H9 (cell line): Measurements from ENCODE around the gene PPP2R2B. TPM values are rescaled to one million over a fixed set of nuclear protein-coding genes. Genes with fewer than 3 reads are reported as not detected.

Experiments
- DNase-seq: peaks from one replicate; pipeline ENCODE4 v3.0.0-alpha.2; 2017
- H2AFZ ChIP-seq: one replicate; pipeline ENCODE4 v1.6.1; 2013; ENCODE audit warnings: mild to moderate bottlenecking, low read length, control low read depth, moderate library complexity
- H2AK5ac ChIP-seq: 2 replicates; pipeline ENCODE4 v1.6.1; 2013; ENCODE audit warnings: low read length, control low read depth, mixed read lengths; ENCODE audit not compliant: insufficient read length
- H2BK120ac ChIP-seq: one replicate; pipeline ENCODE4 v1.6.1; 2013; ENCODE audit warnings: low read depth, mild to moderate bottlenecking, low read length, control low read depth, inconsistent platforms; ENCODE audit not compliant: poor library complexity, severe bottlenecking
- H2BK12ac ChIP-seq: 2 replicates; pipeline ENCODE4 v1.6.1; 2013; ENCODE audit warnings: low read length, control low read depth, mixed read lengths, low read depth; ENCODE audit not compliant: insufficient read length
- H2BK15ac ChIP-seq: 2 replicates; pipeline ENCODE4 v1.6.1; 2013; ENCODE audit warnings: low read depth, low read length, control low read depth
- H2BK20ac ChIP-seq: one replicate; pipeline ENCODE4 v1.6.1; 2013; ENCODE audit warnings: low read depth, mild to moderate bottlenecking, low read length, control low read depth, inconsistent platforms; ENCODE audit not compliant: poor library complexity, severe bottlenecking
- H2BK5ac ChIP-seq: 2 replicates; pipeline ENCODE4 v1.6.1; 2013; ENCODE audit warnings: low read length, control low read depth, mixed read lengths; ENCODE audit not compliant: insufficient read length
- H3K14ac ChIP-seq: 2 replicates; pipeline ENCODE4 v1.6.1; 2013; ENCODE audit warnings: low read length, control low read depth; ENCODE audit not compliant: insufficient read depth
- H3K18ac ChIP-seq: 2 replicates; pipeline ENCODE4 v1.6.1; 2013; ENCODE audit warnings: low read depth, mild to moderate bottlenecking, mixed read lengths, low read length, control low read depth; ENCODE audit not compliant: insufficient read length
- H3K23ac ChIP-seq: 2 replicates; pipeline ENCODE4 v1.6.1; 2013; ENCODE audit warnings: low read length, control low read depth, mixed read lengths, low read depth; ENCODE audit not compliant: insufficient read length
- H3K23me2 ChIP-seq: 2 replicates; pipeline ENCODE4 v1.6.1; 2013; ENCODE audit warnings: low read depth, mild to moderate bottlenecking, mixed read lengths, low read length, control low read depth; ENCODE audit not compliant: insufficient read length, poor library complexity, severe bottlenecking
- H3K27ac ChIP-seq: 2 replicates; pipeline ENCODE4 v1.5.1; 2013; ENCODE audit warnings: low read length, control low read depth, mixed read lengths, low read depth; ENCODE audit not compliant: insufficient read length
- H3K27me3 ChIP-seq: 2 replicates; pipeline ENCODE4 v1.6.1; 2013; ENCODE audit warnings: low read length, control low read depth, inconsistent platforms; ENCODE audit not compliant: insufficient read depth
- H3K4ac ChIP-seq: 2 replicates; pipeline ENCODE4 v1.6.1; 2013; ENCODE audit warnings: low read depth, mild to moderate bottlenecking, control low read depth, inconsistent platforms, low read length, moderate library complexity
- H3K4me1 ChIP-seq: 2 replicates; pipeline ENCODE4 v1.6.1; 2013; ENCODE audit warnings: low read length, control low read depth, inconsistent platforms; ENCODE audit not compliant: insufficient read depth
- H3K4me2 ChIP-seq: 2 replicates; pipeline ENCODE4 v1.6.1; 2013; ENCODE audit warnings: low read length, control low read depth, mixed read lengths; ENCODE audit not compliant: insufficient read length, insufficient read depth
- H3K56ac ChIP-seq: 2 replicates; pipeline ENCODE4 v1.6.1; 2013; ENCODE audit warnings: low read depth, mild to moderate bottlenecking, mixed read lengths, low read length, control low read depth; ENCODE audit not compliant: insufficient read length
- H3K79me1 ChIP-seq: 2 replicates; pipeline ENCODE4 v1.6.1; 2013; ENCODE audit warnings: low read depth, mild to moderate bottlenecking, moderate library complexity, low read length, control low read depth, inconsistent platforms; ENCODE audit not compliant: insufficient read depth, poor library complexity, severe bottlenecking
- H3K79me2 ChIP-seq: 2 replicates; pipeline ENCODE4 v1.6.1; 2013; ENCODE audit warnings: low read length, control low read depth, inconsistent platforms; ENCODE audit not compliant: insufficient read depth
- H3K9ac ChIP-seq: 2 replicates; pipeline ENCODE4 v1.6.1; 2013; ENCODE audit warnings: low read length, control low read depth, mixed read lengths; ENCODE audit not compliant: insufficient read length; ENCODE audit errors: extremely low read depth
- H3K9me3 ChIP-seq: one replicate; pipeline ENCODE4 v1.6.1; 2013; ENCODE audit warnings: low read depth, low read length, inconsistent platforms; ENCODE audit not compliant: control insufficient read depth
- H3T11ph ChIP-seq: one replicate; pipeline ENCODE4 v1.6.1; 2013; ENCODE audit warnings: mild to moderate bottlenecking, low read length, control low read depth, inconsistent platforms
- H4K20me1 ChIP-seq: one replicate; pipeline ENCODE4 v1.6.1; 2013; ENCODE audit not compliant: control insufficient read depth, insufficient read length, insufficient read depth
- H4K5ac ChIP-seq: 2 replicates; pipeline ENCODE4 v1.6.1; 2013; ENCODE audit warnings: low read depth, mild to moderate bottlenecking, mixed read lengths, low read length, control low read depth; ENCODE audit not compliant: insufficient read length
- H4K8ac ChIP-seq: replicated peaks from 2 replicates; pipeline ENCODE4 v1.6.1; 2013; ENCODE audit warnings: low read length, control low read depth, mixed read lengths, low read depth; ENCODE audit not compliant: insufficient read length
- H4K91ac ChIP-seq: 2 replicates; pipeline ENCODE4 v1.6.1; 2013; ENCODE audit warnings: low read depth, mild to moderate bottlenecking, moderate library complexity, mixed read lengths, low read length, control low read depth; ENCODE audit not compliant: insufficient read length
- H3K27ac Mint-ChIP-seq, 3 experiments: 2 replicates in 2 of 3; 3 replicates in 1 of 3; pipeline ENCODE4 v1.8.0; 2020 to 2021; ENCODE audit warnings: mixed read lengths in 3 of 3, mild to moderate bottlenecking in 1 of 3, moderate library complexity in 1 of 3
- H3K27me3 Mint-ChIP-seq: 2 replicates; pipeline ENCODE4 v1.8.0; 2021; ENCODE audit warnings: low read depth, mild to moderate bottlenecking, moderate library complexity, mixed read lengths
- H3K36me3 Mint-ChIP-seq, 3 experiments: 2 replicates in 2 of 3; 3 replicates in 1 of 3; pipeline ENCODE4 v1.8.0; 2020 to 2021; ENCODE audit warnings: low read depth in 3 of 3, mixed read lengths in 3 of 3; ENCODE audit not compliant: insufficient read depth in 1 of 3
- H3K4me1 Mint-ChIP-seq, 2 experiments: 2 replicates each; pipeline ENCODE4 v1.8.0; 2020; ENCODE audit warnings: mixed read lengths in 2 of 2
- H3K4me3 Mint-ChIP-seq, 2 experiments: 2 replicates in 1 of 2; 3 replicates in 1 of 2; pipeline ENCODE4 v1.8.0; 2020 to 2021; ENCODE audit warnings: mild to moderate bottlenecking in 2 of 2, mixed read lengths in 2 of 2, moderate library complexity in 1 of 2
- H3K9me3 Mint-ChIP-seq, 2 experiments: 2 replicates in 1 of 2; 3 replicates in 1 of 2; pipeline ENCODE4 v1.8.0; 2020; ENCODE audit warnings: mild to moderate bottlenecking in 2 of 2, mixed read lengths in 2 of 2, moderate library complexity in 1 of 2
- WGBS: extraction: QIAGEN DNeasy Blood & Tissue Kit; methylation state at CpG from one replicate; pipeline ENCODE4 v1.1.7; 2013; ENCODE audit warnings: missing lambda C conversion rate, low lambda C conversion rate, mixed read lengths; ENCODE audit not compliant: insufficient read length; ENCODE audit errors: extremely low coverage; 5-methylcytosine and 5-hydroxymethylcytosine counted together
- total RNA-seq: library from RNA; stranded (reverse); gene quantifications from 2 replicates; pipeline ENCODE4 v1.2.1, GENCODE V29; 2021
- TF ChIP-seq, protein P1 (sequence below): fragments of 200-600 bp; sonication (generic); conservative IDR thresholded peaks from 3 replicates; pipeline ENCODE4 v1.8.0; 2021; ENCODE audit warnings: antibody characterized with exemption, mild to moderate bottlenecking

Gene PPP2R2B
- total RNA-seq, 1 experiment from 2014 or later, result 14.3 TPM

DNA sequence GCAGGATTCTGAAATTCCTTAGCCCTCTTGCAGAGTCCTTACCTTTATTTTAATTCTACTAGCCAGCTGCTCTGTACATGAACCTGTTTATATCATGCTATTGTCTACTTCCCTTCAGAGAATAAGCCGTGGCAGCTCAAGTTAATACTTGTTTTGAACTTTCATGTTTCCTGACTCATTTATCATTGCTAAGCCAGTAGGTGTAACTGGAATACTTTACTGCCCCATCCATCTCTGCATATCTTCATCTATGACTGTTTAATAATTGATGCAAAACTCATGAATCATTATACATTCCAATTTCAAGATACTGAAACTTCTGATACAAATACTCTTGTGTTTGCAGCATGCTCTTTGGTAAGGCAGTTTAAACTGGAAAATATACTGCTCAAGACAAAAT lies 174.7 kb downstream of the PPP2R2B start:
- no peak overlapping the region for H3K4me2 ChIP-seq
- no peak overlapping the region for H3T11ph ChIP-seq
- H3K9me3 Mint-ChIP-seq, result no peaks in the 10 kb centered on the region
- H2BK5ac ChIP-seq, result no peak overlapping the region
- peaks cover 21 to 27% of the 10 kb centered on the region in 2 experiments for H3K4me1 Mint-ChIP-seq
- H2BK15ac ChIP-seq, result no peak overlapping the region
- H3K79me2 ChIP-seq, result no peaks in the 10 kb centered on the region
- H3K36me3 Mint-ChIP-seq, result peaks cover 4 to 9% (median 7%) of the 10 kb centered on the region in 3 experiments; a peak in 6 of 7 replicates
- no peak overlapping the region for H3K4ac ChIP-seq
- H3K79me1 ChIP-seq, result no peaks in the 10 kb centered on the region
- no peaks in the 10 kb centered on the region for H3K9me3 ChIP-seq
- H2BK120ac ChIP-seq, result no peak overlapping the region
- no peak overlapping the region for H3K56ac ChIP-seq
- WGBS, result no CpG with 5 or more reads among the region's 1 CpG
- TF ChIP-seq, protein P1, sequence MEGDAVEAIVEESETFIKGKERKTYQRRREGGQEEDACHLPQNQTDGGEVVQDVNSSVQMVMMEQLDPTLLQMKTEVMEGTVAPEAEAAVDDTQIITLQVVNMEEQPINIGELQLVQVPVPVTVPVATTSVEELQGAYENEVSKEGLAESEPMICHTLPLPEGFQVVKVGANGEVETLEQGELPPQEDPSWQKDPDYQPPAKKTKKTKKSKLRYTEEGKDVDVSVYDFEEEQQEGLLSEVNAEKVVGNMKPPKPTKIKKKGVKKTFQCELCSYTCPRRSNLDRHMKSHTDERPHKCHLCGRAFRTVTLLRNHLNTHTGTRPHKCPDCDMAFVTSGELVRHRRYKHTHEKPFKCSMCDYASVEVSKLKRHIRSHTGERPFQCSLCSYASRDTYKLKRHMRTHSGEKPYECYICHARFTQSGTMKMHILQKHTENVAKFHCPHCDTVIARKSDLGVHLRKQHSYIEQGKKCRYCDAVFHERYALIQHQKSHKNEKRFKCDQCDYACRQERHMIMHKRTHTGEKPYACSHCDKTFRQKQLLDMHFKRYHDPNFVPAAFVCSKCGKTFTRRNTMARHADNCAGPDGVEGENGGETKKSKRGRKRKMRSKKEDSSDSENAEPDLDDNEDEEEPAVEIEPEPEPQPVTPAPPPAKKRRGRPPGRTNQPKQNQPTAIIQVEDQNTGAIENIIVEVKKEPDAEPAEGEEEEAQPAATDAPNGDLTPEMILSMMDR, result no peak
- H3K9ac ChIP-seq, result no peak overlapping the region
- H2AK5ac ChIP-seq, result no peak overlapping the region
- no peak overlapping the region for H4K8ac ChIP-seq
- H4K5ac ChIP-seq, result no peak overlapping the region
- no peaks in the 10 kb centered on the region for H3K27me3 ChIP-seq
- no peak overlapping the region for H3K27ac ChIP-seq
- H2AFZ ChIP-seq, result no peak overlapping the region
- no peak overlapping the region for H3K18ac ChIP-seq
- no peak overlapping the region for H3K27ac Mint-ChIP-seq
- DNase-seq, result no peak
- no peaks in the 10 kb centered on the region for H3K27me3 Mint-ChIP-seq
- no peak overlapping the region for H2BK12ac ChIP-seq
- no peaks in the 10 kb centered on the region for H3K23me2 ChIP-seq
- no peak overlapping the region for H3K4me3 Mint-ChIP-seq
- H4K91ac ChIP-seq, result no peak overlapping the region
- no peaks in the 10 kb centered on the region for H4K20me1 ChIP-seq
- no peak overlapping the region for H3K14ac ChIP-seq
- no peak overlapping the region for H3K23ac ChIP-seq
- H3K4me1 ChIP-seq, result peaks cover 2% of the 10 kb centered on the region; the same call in 1 of the 2 replicates
- no peak overlapping the region for H2BK20ac ChIP-seq
